Nephron progenitor cell (in vitro differentiated cells): ENCODE results near the gene CRYBA4.
A peak's percentile ranks its signal among the peaks of the same experiment; 100 is the strongest.

ENCODE experiments used
- DNase-seq: peaks from one replicate; pipeline ENCODE4 v3.0.0; 2021
- H3K27ac Mint-ChIP-seq: 2 replicates; pipeline ENCODE4 v1.8.0; 2021; ENCODE audit warnings: mild to moderate bottlenecking, moderate library complexity, mixed read lengths
- H3K27me3 Mint-ChIP-seq: 2 replicates; pipeline ENCODE4 v1.8.0; 2021; ENCODE audit warnings: mild to moderate bottlenecking, low read depth, mixed read lengths; ENCODE audit not compliant: poor library complexity
- H3K36me3 Mint-ChIP-seq: 2 replicates; pipeline ENCODE4 v1.8.0; 2021; ENCODE audit warnings: low read depth, mixed read lengths
- H3K4me1 Mint-ChIP-seq: 2 replicates; pipeline ENCODE4 v1.8.0; 2021; ENCODE audit warnings: mixed read lengths
- H3K4me3 Mint-ChIP-seq: 2 replicates; pipeline ENCODE4 v1.8.0; 2021; ENCODE audit warnings: mild to moderate bottlenecking, moderate library complexity, mixed read lengths
- H3K9me3 Mint-ChIP-seq: 2 replicates; pipeline ENCODE4 v1.8.0; 2021; ENCODE audit warnings: mild to moderate bottlenecking, moderate library complexity, mixed read lengths
- TF ChIP-seq, protein P1 (sequence below): fragments of 200-600 bp; sonication (generic); IDR thresholded peaks from 2 replicates; pipeline ENCODE4 v1.5.0; 2021; ENCODE audit warnings: antibody characterized with exemption

CRYBA4 gene

DNA sequence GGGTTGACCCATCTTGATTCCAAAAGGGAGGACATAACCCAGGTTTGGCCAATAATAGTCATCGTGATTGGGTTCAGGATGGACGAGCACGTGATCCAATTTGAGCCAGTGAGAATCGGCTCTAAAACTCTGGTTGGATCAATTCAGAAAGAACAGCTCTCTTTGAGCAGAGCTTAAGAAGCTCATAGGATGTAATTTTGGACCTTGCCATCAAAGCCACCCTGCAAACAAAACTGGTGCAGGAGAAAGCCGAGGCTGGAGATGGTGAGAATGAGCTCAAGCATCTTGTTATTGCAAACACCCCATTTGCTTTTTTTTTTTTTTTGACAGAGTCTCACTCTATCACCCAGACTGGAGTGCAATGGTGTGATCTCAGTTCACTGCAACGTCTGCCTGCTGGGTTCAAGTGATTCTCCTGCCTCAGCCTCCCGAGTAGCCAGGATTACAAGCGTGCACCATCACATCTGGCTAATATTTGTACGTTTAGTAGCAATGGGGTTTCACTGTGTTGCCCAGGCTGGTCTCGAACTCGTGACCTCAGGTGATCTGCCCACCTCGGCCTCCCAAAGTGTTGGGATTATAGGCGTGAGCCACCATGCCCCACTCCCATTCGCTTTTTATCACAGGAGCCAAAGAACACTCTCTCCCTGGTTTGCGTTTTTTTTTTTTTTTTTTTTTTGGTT lies 21.8 kb downstream of the CRYBA4 start:
- TF ChIP-seq, protein P1, sequence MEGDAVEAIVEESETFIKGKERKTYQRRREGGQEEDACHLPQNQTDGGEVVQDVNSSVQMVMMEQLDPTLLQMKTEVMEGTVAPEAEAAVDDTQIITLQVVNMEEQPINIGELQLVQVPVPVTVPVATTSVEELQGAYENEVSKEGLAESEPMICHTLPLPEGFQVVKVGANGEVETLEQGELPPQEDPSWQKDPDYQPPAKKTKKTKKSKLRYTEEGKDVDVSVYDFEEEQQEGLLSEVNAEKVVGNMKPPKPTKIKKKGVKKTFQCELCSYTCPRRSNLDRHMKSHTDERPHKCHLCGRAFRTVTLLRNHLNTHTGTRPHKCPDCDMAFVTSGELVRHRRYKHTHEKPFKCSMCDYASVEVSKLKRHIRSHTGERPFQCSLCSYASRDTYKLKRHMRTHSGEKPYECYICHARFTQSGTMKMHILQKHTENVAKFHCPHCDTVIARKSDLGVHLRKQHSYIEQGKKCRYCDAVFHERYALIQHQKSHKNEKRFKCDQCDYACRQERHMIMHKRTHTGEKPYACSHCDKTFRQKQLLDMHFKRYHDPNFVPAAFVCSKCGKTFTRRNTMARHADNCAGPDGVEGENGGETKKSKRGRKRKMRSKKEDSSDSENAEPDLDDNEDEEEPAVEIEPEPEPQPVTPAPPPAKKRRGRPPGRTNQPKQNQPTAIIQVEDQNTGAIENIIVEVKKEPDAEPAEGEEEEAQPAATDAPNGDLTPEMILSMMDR = no peak
- H3K4me3 Mint-ChIP-seq = no peak overlapping the region
- H3K4me1 Mint-ChIP-seq = peaks cover 83% of the 10 kb centered on the region
- H3K27me3 Mint-ChIP-seq = peaks cover 47% of the 10 kb centered on the region
- H3K9me3 Mint-ChIP-seq = no peaks in the 10 kb centered on the region
- no peak overlapping the region for H3K27ac Mint-ChIP-seq
- DNase-seq = no peak
- no peaks in the 10 kb centered on the region for H3K36me3 Mint-ChIP-seq

DNA sequence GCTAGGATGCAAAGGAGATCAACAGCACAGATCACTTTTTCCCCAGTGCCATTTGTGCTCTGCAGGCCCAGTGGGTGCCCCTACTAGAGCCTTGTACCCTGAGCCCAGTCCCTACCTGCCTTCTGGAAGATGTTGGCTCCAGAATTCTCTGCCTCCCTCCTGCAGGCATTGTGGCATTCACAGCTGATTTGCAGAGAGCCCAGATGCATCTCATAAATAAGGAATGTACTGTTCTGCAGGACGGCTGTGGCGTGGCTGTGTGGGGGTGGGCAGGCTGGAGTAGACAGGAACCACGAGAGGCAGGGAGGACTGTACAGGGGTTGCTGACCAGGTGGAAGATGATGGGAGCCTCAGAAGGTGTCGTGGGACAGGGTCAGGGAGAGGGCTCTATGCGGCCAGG lies 24.4 kb downstream of the CRYBA4 start:
- H3K27me3 Mint-ChIP-seq = peaks cover 68% of the 10 kb centered on the region
- H3K27ac Mint-ChIP-seq = no peak overlapping the region
- no peaks in the 10 kb centered on the region for H3K9me3 Mint-ChIP-seq
- H3K36me3 Mint-ChIP-seq = no peaks in the 10 kb centered on the region
- DNase-seq = no peak
- no peak overlapping the region for H3K4me3 Mint-ChIP-seq
- peaks cover 81% of the 10 kb centered on the region for H3K4me1 Mint-ChIP-seq
- TF ChIP-seq, protein P1 = no peak

DNA sequence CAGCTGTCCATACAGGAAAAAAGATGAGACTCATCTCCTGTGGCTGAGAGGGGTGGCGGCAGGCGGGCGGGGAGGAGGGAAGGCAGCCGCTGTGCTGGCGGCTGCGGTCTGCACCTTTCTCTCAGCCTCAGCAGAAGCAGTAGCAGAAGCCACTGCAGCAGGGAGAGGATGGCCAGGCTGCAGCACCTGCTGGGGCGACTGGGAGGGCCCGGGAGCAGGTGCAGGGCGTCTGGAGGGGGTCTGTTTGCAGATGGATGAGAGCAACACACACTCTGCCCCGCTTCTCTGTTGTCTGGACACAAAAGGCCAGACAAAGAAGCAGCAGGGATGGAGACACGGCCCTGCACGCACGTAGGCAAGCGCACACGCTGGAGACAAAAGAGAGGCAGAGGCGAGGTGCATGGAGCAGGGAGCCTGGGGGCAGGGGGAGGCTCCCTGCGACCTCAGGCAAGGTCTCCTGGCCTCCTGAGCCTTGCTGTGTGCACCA lies 26.3 kb downstream of the CRYBA4 start:
- Mint-ChIP-seq H3K4me3 (peak overlapping the region; percentile 72), H3K36me3 (no peaks in the 10 kb centered on the region), H3K9me3 (no peaks in the 10 kb centered on the region), H3K27ac (no peak overlapping the region), H3K4me1 (peaks cover 62% of the 10 kb centered on the region), H3K27me3 (peaks cover 78% of the 10 kb centered on the region)
- TF ChIP-seq, protein P1 = no peak
- peak; percentile 24 for DNase-seq

DNA sequence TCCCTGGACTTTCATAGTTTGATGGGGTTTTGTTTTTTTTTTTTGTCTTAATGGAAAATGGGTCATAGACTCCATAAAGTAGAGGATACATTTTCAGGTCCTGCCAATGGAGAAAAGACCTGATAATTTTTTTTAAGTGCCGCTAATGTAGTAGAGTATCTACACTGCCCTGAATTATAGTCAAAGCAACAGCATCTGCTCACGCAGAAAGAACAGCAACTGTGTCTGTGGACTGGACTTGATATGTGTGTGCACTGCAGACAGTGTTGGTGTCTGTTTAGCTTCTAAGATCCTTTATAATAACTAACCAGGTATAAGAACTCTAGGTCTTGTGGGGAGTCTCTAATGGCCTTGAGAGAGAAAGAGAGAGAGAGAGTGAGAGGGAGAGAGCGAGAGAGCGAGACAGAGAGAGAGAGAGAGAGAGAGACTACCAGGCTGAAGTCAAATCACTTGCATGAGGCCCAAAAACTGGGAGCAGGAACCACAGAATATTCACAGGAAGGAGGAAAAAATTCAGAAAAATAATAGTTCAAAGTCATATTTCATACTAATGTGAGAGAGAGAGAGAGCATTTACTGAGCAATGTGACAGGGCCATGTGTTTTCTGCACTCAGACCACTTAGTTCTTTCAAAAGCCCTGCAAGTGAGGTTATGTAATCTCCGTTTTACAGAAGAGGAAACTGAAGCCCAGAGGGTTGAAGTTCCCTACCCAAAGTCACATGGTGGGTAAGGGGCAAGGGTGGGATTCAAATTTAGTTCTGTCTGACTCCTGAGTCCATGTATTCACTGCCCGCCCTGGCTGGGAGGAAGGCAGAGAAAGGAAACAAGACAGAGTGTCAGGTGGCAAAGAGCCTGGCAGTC lies 27.0 kb downstream of the CRYBA4 start:
- peaks cover 57% of the 10 kb centered on the region for H3K4me1 Mint-ChIP-seq
- no peak overlapping the region for H3K27ac Mint-ChIP-seq
- no peaks in the 10 kb centered on the region for H3K9me3 Mint-ChIP-seq
- no peaks in the 10 kb centered on the region for H3K36me3 Mint-ChIP-seq
- H3K4me3 Mint-ChIP-seq = peak overlapping the region; percentile 72
- no peak for DNase-seq
- TF ChIP-seq, protein P1 = no peak
- peaks cover 85% of the 10 kb centered on the region for H3K27me3 Mint-ChIP-seq

DNA sequence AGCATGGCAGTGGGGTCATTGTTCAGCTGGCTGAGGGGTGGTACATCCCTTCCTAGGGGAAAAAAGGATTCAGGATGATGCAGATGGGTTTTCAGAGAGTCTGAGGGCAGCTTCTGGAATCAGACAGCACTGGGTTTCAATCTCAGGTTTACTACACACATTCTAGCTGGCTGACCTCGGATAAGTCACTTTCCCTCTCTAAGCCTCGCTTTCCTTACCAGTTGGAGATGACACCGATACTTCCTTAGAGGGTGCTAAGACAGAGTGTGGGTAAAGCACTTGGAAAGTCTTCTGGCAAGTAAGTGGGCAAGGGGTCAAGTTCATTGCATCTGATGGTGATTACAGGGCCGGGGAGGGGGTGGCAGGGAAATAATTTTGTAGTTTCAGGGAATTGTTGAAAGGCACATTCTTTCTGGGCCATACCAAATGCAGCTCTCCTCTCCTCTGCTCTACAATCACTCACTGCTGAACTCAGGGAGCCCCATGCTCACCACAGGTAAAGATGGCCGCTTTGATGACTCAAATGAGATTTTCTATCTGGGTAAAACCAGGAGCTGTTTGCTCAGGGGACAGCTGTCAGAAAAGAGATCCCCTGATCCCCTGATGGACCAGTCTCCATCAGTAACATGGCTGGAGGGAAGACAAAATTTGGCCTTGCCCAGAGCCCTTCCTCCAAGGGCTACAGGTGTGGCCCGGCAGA lies 29.1 kb downstream of the CRYBA4 start:
- DNase-seq = no peak
- no peak overlapping the region for H3K27ac Mint-ChIP-seq
- no peaks in the 10 kb centered on the region for H3K36me3 Mint-ChIP-seq
- H3K4me3 Mint-ChIP-seq = no peak overlapping the region
- peaks cover 98% of the 10 kb centered on the region for H3K27me3 Mint-ChIP-seq
- H3K4me1 Mint-ChIP-seq = peaks cover 36% of the 10 kb centered on the region
- H3K9me3 Mint-ChIP-seq = no peaks in the 10 kb centered on the region
- TF ChIP-seq, protein P1 = no peak
